Lower lobe of right lung (tissue), 2 donors: Measurements from ENCODE around the gene PAPPA. TPM values are rescaled to one million over a fixed set of nuclear protein-coding genes. Genes with fewer than 3 reads are reported as not detected.

Source experiments
- ATAC-seq, 2 donors: fragments of 200-7000 bp; cut with Tn5 transposase; one replicate each; pipeline ENCODE4 v1.9.1; 2020 to 2022; ENCODE audit warnings: mild to moderate bottlenecking in 2 of 2, moderate library complexity in 2 of 2
- DNase-seq: peaks from one replicate; pipeline ENCODE4 v3.0.0-alpha.2; 2020
- H3K27ac ChIP-seq: fragments of 200-600 bp; one replicate; pipeline ENCODE4 v1.8.0; 2022
- H3K27me3 ChIP-seq: fragments of 200-600 bp; one replicate; pipeline ENCODE4 v1.8.0; 2022; ENCODE audit warnings: low read depth
- H3K36me3 ChIP-seq: fragments of 200-600 bp; one replicate; pipeline ENCODE4 v1.8.0; 2022; ENCODE audit warnings: mild to moderate bottlenecking
- H3K4me1 ChIP-seq: fragments of 200-600 bp; one replicate; pipeline ENCODE4 v1.8.0; 2022
- H3K4me3 ChIP-seq: fragments of 200-600 bp; one replicate; pipeline ENCODE4 v1.8.0; 2022; ENCODE audit warnings: mild to moderate bottlenecking
- H3K9me3 ChIP-seq: fragments of 200-600 bp; one replicate; pipeline ENCODE4 v1.8.0; 2022
- CTCF ChIP-seq: fragments of 200-600 bp; IDR thresholded peaks from one replicate; pipeline ENCODE4 v1.8.0; 2022; ENCODE audit warnings: antibody characterized with exemption, mild to moderate bottlenecking
- intact Hi-C: fragments of 100-400 bp; cut with DNase I; formaldehyde crosslinking; loops from one replicate; pipeline ENCODE4 v1.11.0; 2022
- total RNA-seq: library from RNA; stranded (reverse); fragmentation: NEBNext Ultra II Directional; extraction: Animal tissue kit (Norgen Biotek cat#: 25700); gene quantifications from one replicate; pipeline ENCODE4 v1.2.1, GENCODE V29; 2021
- donor health status: DM: no; HTN: yes; CAD: no; lungs with severe emphysema.

PAPPA gene
- total RNA-seq, 1 donor from 2014 or later = 2.2 TPM

- Histone ChIP-seq H3K4me3 (no peak overlapping the region), H3K9me3 (no peaks in the 10 kb centered on the region), H3K27ac (no peak overlapping the region), H3K27me3 (no peaks in the 10 kb centered on the region), H3K36me3 (no peaks in the 10 kb centered on the region), H3K4me1 (no peaks in the 10 kb centered on the region)
- ATAC-seq (no peak), DNase-seq (no peak)
- intact Hi-C loops = no loop called here
- no peak for TF ChIP-seq CTCF
Observed at GRCh38 chr9:116406469-116406868, 252.9 kb downstream of the PAPPA start.

GRCh38 chr9:116409129-116409528 lies 255.5 kb downstream of the PAPPA start:
- no peaks in the 10 kb centered on the region for H3K27me3 ChIP-seq
- ATAC-seq = no peak
- H3K4me3 ChIP-seq = no peak overlapping the region
- no peaks in the 10 kb centered on the region for H3K9me3 ChIP-seq
- no peak for DNase-seq
- H3K36me3 ChIP-seq = no peaks in the 10 kb centered on the region
- H3K27ac ChIP-seq = no peak overlapping the region
- no peak for TF ChIP-seq CTCF
- no peaks in the 10 kb centered on the region for H3K4me1 ChIP-seq
- intact Hi-C loops = no loop called here

- H3K27ac ChIP-seq = no peak overlapping the region
- TF ChIP-seq CTCF = no peak
- ATAC-seq = no peak
- no peak for DNase-seq
- intact Hi-C loops = no loop called here
- no peaks in the 10 kb centered on the region for H3K27me3 ChIP-seq
- no peaks in the 10 kb centered on the region for H3K4me1 ChIP-seq
- no peak overlapping the region for H3K4me3 ChIP-seq
- no peaks in the 10 kb centered on the region for H3K36me3 ChIP-seq
- H3K9me3 ChIP-seq = no peaks in the 10 kb centered on the region
Observed at GRCh38 chr9:116409638-116410037, 256.0 kb downstream of the PAPPA start.

GRCh38 chr9:116411506-116411905 lies 257.9 kb downstream of the PAPPA start:
- Histone ChIP-seq H3K27me3 (no peaks in the 10 kb centered on the region), H3K4me1 (no peaks in the 10 kb centered on the region), H3K27ac (no peak overlapping the region), H3K9me3 (no peaks in the 10 kb centered on the region), H3K4me3 (no peak overlapping the region), H3K36me3 (no peaks in the 10 kb centered on the region)
- no peak for TF ChIP-seq CTCF
- intact Hi-C loops = no loop called here
- ATAC-seq = no peak
- DNase-seq = no peak

GRCh38 chr9:116414374-116414773 lies 260.8 kb downstream of the PAPPA start:
- Histone ChIP-seq H3K4me1 (no peaks in the 10 kb centered on the region), H3K27me3 (no peaks in the 10 kb centered on the region), H3K27ac (no peak overlapping the region), H3K4me3 (no peak overlapping the region), H3K36me3 (no peaks in the 10 kb centered on the region), H3K9me3 (no peaks in the 10 kb centered on the region)
- intact Hi-C loops = no loop called here
- no peak for DNase-seq
- no peak for TF ChIP-seq CTCF
- no peak for ATAC-seq

GRCh38 chr9:116416421-116416820 lies 262.8 kb downstream of the PAPPA start:
- ATAC-seq = no peak

More at GRCh38 chr9:116416421-116416820, 262.8 kb downstream of the PAPPA start:
- TF ChIP-seq CTCF = no peak
- Histone ChIP-seq H3K27ac (no peak overlapping the region), H3K4me1 (no peaks in the 10 kb centered on the region), H3K36me3 (no peaks in the 10 kb centered on the region), H3K4me3 (no peak overlapping the region), H3K9me3 (no peaks in the 10 kb centered on the region), H3K27me3 (no peaks in the 10 kb centered on the region)
- no peak for DNase-seq
- intact Hi-C loops = no loop called here
